ENCODE measurements around the gene NREP. TPM values are rescaled to one million over a fixed set of nuclear protein-coding genes. Genes with fewer than 3 reads are reported as not detected.

NREP gene
- total and polyA plus RNA-seq, 2 experiments from 2014 or later, result 177 to 263 TPM

DNA sequence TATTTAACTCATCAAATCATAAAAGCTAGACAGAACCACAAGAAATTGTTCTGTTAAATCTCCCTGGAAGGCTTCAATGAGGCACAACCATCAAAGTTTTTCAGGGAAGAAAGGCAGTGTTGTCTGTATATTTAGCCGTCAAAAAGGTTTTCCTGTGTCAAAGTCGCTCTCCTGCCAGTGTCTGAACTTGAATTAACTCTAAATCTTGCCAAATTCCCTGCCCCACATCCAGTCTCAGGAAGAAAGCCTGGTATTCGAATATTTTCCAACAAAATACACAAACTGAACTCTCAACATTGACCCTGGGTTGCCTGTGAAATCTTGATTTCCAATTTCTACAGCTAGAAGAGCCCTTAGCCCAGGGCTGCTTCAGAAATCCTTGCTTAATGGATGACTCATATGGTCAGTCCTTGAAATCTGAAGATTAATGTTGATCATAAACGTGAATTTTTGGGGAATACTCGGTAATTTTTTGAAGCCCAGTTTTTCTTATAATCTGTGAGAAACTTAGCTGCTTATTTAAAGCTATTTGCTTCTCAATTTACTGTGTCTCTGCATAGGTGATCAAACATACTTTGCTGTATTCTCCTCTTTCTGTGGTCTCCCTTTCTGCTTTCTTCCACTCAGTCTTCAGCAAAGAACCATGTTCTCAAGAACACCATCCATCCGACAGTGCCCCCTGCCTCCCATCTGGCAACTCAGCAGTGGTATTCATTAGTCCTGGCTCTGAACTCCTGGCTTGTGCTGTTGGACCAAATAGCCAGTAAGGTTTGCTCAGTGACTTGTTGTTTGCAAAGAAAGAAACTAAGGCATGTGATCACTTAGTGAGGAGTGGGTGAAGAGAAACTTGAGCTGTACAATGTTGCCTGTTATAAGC, 58.9 kb downstream of the NREP start:
- H3K27me3 ChIP-seq, result no peaks in the 10 kb centered on the region
- no peak overlapping the region for H3K4me2 ChIP-seq
- 75% methylated on average over 6 of the region's 6 CpGs for WGBS (ENCODE audit: low lambda C conversion rate, missing lambda C conversion rate)
- TF ChIP-seq, protein P1, sequence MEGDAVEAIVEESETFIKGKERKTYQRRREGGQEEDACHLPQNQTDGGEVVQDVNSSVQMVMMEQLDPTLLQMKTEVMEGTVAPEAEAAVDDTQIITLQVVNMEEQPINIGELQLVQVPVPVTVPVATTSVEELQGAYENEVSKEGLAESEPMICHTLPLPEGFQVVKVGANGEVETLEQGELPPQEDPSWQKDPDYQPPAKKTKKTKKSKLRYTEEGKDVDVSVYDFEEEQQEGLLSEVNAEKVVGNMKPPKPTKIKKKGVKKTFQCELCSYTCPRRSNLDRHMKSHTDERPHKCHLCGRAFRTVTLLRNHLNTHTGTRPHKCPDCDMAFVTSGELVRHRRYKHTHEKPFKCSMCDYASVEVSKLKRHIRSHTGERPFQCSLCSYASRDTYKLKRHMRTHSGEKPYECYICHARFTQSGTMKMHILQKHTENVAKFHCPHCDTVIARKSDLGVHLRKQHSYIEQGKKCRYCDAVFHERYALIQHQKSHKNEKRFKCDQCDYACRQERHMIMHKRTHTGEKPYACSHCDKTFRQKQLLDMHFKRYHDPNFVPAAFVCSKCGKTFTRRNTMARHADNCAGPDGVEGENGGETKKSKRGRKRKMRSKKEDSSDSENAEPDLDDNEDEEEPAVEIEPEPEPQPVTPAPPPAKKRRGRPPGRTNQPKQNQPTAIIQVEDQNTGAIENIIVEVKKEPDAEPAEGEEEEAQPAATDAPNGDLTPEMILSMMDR (IDR thresholded peaks at IDR 0.05; ENCODE audit: poor library complexity), result peak; percentile 19
- no peak for TF ChIP-seq EZH2 (IDR thresholded peaks at IDR 0.05; ENCODE audit: borderline replicate concordance)
- no peak for TF ChIP-seq EZH2phosphoT487 (IDR thresholded peaks at IDR 0.05; ENCODE audit: low read depth, severe bottlenecking, unreplicated experiment)
- no peaks in the 10 kb centered on the region for H3K79me2 ChIP-seq
- no peak overlapping the region for H3K27ac ChIP-seq
- DNase-seq (ENCODE audit: low spot score), result peak; percentile 24
- no peak overlapping the region for H2AFZ ChIP-seq
- H3K9me2 ChIP-seq (replicated peaks; ENCODE audit: insufficient read depth), result no peaks in the 10 kb centered on the region
- H4K20me1 ChIP-seq (ENCODE audit: insufficient read depth, poor library complexity, severe bottlenecking), result no peaks in the 10 kb centered on the region
- peaks cover 9% of the 10 kb centered on the region for H3K4me1 ChIP-seq (ENCODE audit: insufficient read depth)
- H3K9me3 ChIP-seq (ENCODE audit: low read depth), result no peaks in the 10 kb centered on the region
- no peaks in the 10 kb centered on the region for H3K36me3 ChIP-seq (replicated peaks; ENCODE audit: insufficient read depth, low read depth)
- H3K4me3 ChIP-seq, result no peak overlapping the region

DNA sequence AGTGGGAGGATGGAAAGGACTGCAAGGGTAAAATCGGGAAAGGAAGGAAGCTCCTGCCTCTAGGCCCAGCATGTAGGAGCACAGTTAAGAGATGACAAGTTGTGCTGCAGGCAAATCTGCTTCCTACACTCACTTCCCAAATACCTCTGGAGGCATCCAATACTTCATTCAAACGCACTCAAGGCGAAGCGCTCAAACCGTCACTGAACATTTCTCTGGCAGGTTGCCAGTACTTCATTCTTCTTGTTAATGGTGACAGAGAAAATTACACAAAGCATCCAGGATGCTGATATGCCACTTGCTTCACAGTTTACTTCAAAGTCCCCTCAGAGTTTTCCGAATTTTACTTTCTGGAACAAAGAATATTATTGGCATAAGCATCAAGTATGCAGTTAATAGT, 59.8 kb downstream of the NREP start:
- Histone ChIP-seq H3K9me2 (replicated peaks; ENCODE audit: insufficient read depth) (no peaks in the 10 kb centered on the region), H3K4me2 (no peak overlapping the region), H3K27ac (no peak overlapping the region), H4K20me1 (ENCODE audit: insufficient read depth, poor library complexity, severe bottlenecking) (no peaks in the 10 kb centered on the region), H3K27me3 (no peaks in the 10 kb centered on the region), H3K36me3 (replicated peaks; ENCODE audit: insufficient read depth, low read depth) (no peaks in the 10 kb centered on the region), H2AFZ (no peak overlapping the region), H3K79me2 (no peaks in the 10 kb centered on the region), H3K4me1 (ENCODE audit: insufficient read depth) (peaks cover 9% of the 10 kb centered on the region), H3K9me3 (ENCODE audit: low read depth) (no peaks in the 10 kb centered on the region), H3K4me3 (no peak overlapping the region)
- TF ChIP-seq EZH2 (IDR thresholded peaks at IDR 0.05; ENCODE audit: borderline replicate concordance) (no peak), EZH2phosphoT487 (IDR thresholded peaks at IDR 0.05; ENCODE audit: low read depth, severe bottlenecking, unreplicated experiment) (no peak)
- TF ChIP-seq, protein P1 (IDR thresholded peaks at IDR 0.05; ENCODE audit: poor library complexity), result no peak
- 51% methylated on average over 6 of the region's 6 CpGs for WGBS (ENCODE audit: low lambda C conversion rate, missing lambda C conversion rate)
- peak; percentile 24 for DNase-seq (ENCODE audit: low spot score)

DNA sequence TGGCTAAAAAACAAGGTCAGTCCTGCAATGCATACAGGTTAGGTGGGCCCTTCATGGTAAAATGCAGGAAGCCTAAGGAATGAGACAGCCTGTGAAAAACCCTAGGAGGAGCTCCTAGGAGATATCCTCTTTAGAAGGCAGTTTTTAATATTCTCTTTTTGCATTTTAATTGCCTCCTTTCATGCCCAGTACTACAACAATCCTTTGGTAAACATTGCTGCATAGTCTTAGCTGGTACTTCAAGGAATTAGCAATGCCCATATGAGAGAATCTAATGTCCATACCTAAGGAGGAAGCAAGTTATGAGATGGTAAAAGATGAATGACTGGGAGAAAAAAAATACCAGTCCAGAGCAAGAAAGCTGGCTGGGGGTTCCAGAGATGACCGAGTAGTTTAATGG, 61.0 kb downstream of the NREP start:
- no peak for TF ChIP-seq EZH2 (IDR thresholded peaks at IDR 0.05; ENCODE audit: borderline replicate concordance)
- TF ChIP-seq EZH2phosphoT487 (IDR thresholded peaks at IDR 0.05; ENCODE audit: low read depth, severe bottlenecking, unreplicated experiment), result no peak
- TF ChIP-seq, protein P1 (IDR thresholded peaks at IDR 0.05; ENCODE audit: poor library complexity), result no peak
- peaks cover 9% of the 10 kb centered on the region for H3K4me1 ChIP-seq (ENCODE audit: insufficient read depth)
- no peak overlapping the region for H2AFZ ChIP-seq
- H3K9me2 ChIP-seq (replicated peaks; ENCODE audit: insufficient read depth), result no peaks in the 10 kb centered on the region
- DNase-seq (ENCODE audit: low spot score), result no peak
- H3K36me3 ChIP-seq (replicated peaks; ENCODE audit: insufficient read depth, low read depth), result no peaks in the 10 kb centered on the region
- H3K27me3 ChIP-seq, result no peaks in the 10 kb centered on the region
- WGBS (ENCODE audit: low lambda C conversion rate, missing lambda C conversion rate), result 71% methylated on average over 1 of the region's 1 CpG
- no peaks in the 10 kb centered on the region for H4K20me1 ChIP-seq (ENCODE audit: insufficient read depth, poor library complexity, severe bottlenecking)
- H3K4me2 ChIP-seq, result no peak overlapping the region
- no peak overlapping the region for H3K27ac ChIP-seq
- H3K9me3 ChIP-seq (ENCODE audit: low read depth), result no peaks in the 10 kb centered on the region
- no peak overlapping the region for H3K4me3 ChIP-seq
- no peaks in the 10 kb centered on the region for H3K79me2 ChIP-seq
